NAMALWA (cell line): ENCODE results near the gene NR4A2.
"Not testable (repeated sequence)": the region's sequence is repeated elsewhere in the genome, so short reads cannot be mapped to it uniquely, and the experiment has no call there.

Source experiments
- DNase-seq: peaks from one replicate; pipeline ENCODE4 v3.0.0-alpha.2; 2015; ENCODE audit warnings: low spot score

NR4A2 gene

GRCh38 chr2:156321243-156321904, 11.1 kb downstream of the NR4A2 start:
- no peak for DNase-seq

GRCh38 chr2:156320486-156321098, 11.9 kb downstream of the NR4A2 start:
- DNase-seq, result no peak

GRCh38 chr2:156319811-156320485, 12.6 kb downstream of the NR4A2 start:
- DNase-seq, result no peak

DNA sequence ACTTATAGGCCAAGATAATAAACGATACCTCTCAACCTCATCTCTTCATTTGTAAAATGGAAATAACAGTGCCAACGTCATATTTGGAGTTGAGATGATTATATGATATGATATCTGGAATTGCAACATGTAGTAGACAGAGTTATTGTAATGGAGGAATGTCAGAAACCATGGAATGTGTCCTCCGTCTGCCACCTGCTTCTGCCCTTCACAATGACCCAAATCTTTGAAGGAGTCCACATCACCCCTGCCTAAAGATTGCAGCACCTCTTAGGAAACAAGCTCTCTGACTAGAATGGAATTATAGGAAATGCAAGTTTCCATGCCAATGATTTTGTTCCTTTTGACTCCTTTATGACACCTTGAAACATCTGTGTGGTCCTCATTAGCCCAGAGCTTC, 14.9 kb downstream of the NR4A2 start:
- DNase-seq, result no peak

DNA sequence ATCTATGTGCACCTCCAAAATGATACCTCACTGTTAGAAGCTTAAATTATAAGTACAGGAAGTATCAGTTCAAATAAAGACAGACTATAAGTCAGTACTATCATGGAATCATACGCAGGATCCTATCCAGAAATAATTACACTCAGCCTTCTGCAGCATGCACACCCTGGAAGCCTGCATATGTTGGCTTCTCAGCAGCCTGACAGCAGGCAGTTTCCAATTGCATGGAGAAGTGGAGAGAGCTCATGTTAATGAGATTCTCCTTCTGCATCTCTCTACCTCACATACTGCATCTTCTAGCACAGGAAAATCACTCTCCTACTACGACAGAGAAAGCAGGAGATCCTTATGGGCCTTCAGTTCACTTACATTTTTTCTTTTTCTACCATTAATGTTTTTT, 20.5 kb downstream of the NR4A2 start:
- DNase-seq, result no peak

- no peak for DNase-seq
Observed at GRCh38 chr2:156310773-156311172, 21.7 kb downstream of the NR4A2 start.

- DNase-seq, result no peak
Observed at GRCh38 chr2:156309917-156310316, 22.6 kb downstream of the NR4A2 start.

GRCh38 chr2:156309167-156309566, 23.4 kb downstream of the NR4A2 start:
- no peak for DNase-seq

DNA sequence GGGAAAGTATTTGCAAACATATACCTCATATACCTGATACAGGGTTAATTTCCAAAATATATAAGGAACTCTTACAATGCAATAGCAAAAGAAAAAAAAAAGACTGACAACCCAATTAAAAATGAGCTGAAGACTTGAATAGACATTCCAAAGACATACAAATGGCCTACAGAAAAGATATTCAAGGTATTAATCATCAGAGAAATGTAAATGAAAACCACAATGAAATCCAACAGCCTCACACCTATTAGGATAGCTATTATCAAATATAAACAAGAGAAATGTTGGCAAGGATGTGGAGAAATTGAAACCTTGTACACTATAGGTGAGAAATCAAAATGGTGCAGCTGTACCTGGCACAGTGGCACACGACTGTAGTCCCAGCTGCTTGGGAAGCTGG, 25.7 kb downstream of the NR4A2 start:
- DNase-seq, result no peak

DNA sequence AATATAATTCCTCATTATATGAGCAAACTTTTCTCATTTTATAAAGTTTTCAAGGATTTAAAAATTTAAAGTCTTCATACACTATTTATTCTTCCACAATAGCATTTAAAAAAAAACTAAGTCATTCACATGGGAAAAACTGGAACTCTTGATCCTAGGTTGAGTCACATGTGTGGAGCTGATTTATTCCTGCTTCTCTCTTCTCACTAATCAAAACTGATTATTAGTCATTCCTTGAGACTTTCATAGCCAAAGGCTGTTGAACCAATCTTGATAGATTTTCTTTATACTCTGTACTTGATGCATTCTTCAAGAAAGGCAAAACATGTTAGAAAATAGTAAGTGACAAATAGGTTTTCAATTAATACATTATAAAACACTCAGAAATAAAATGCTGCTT, 27.4 kb downstream of the NR4A2 start:
- DNase-seq, result no peak

DNA sequence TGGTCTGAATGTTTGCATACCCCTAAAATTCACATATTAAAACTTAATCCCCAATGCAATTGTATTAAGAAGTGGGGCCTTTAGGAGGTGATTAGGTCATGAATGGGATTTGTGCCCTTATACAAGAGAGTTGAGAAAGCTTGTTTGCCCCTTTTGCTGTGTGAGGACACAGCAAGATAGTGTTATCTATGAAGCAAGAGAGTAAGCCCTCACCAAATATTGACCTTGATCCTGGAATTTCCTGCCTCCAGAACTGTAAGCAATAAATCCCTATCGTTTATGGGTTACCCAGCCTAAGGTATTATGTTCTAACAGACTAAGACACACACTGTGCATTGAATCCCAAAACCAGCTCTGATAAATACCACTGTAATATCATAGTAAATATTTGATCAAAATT, 32.2 kb downstream of the NR4A2 start:
- DNase-seq, result no peak

- DNase-seq, result no peak
Observed at GRCh38 chr2:156294945-156295580, 37.5 kb downstream of the NR4A2 start.

DNA sequence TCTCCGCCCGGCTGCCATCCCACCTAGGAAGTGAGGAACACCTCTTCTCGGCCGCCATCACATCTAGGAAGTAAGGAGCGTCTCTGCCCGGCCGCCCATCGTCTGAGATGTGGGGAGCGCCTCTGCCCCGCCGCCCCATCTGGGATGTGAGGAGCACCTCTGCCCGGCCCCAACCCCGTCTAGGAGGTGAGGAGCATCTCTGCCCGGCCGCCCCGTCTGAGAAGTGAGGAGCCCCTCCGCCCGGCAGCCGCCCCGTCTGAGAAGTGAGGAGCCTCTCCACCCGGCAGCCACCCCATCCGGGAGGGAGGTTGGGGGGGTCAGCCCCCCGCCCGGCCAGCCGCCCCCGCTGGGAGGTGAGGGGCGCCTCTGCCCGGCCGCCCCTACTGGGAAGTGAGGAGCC, 39.1 kb downstream of the NR4A2 start:
- not testable (repeated sequence) for DNase-seq

DNA sequence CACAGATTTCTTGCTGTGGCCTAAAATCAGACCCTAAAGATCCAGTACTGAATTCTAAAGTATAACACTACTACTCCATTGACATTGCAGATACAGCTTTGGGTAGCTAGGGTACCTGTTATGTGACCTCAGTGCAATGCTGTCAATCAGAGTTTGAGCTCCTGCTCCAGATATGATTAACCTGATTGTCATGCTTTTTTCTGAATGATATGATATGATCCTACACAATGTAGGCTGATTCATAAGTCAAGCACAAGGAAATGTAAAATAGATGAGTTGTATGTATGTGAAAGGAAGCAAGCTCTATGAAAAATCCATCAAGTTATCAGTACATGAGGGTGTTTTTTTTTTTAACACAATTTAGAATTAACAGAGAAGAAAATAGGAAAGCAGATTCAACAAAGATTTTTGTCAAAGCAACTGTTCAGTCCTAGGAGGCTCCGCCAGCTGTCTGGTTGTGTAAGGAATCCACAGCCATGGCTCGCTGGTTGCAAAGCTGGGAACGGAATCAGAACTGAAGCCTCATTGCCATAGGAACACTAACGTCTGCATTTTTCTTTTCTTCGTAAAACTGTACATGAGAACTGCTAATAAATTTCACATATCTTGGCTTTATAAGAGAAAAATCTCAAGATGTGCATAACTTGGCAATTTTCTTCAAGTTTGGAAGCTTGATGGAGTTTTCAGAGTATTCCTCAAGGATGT, 52.9 kb downstream of the NR4A2 start:
- DNase-seq, result no peak
